Stimulated activated CD8-positive, alpha-beta memory T cell treated with anti-CD3 and anti-CD28 coated beads, Interleukin-7, amount 100 ng/mL, for 4 hours (primary cell): ENCODE data around the gene ST6GALNAC3.

ENCODE experiments used
- DNase-seq, 2 donors: peaks; one replicate each; pipeline ENCODE4 v3.0.0-alpha.2; 2020; ENCODE audit warnings: low read depth in 2 of 2

The ST6GALNAC3 gene

DNA sequence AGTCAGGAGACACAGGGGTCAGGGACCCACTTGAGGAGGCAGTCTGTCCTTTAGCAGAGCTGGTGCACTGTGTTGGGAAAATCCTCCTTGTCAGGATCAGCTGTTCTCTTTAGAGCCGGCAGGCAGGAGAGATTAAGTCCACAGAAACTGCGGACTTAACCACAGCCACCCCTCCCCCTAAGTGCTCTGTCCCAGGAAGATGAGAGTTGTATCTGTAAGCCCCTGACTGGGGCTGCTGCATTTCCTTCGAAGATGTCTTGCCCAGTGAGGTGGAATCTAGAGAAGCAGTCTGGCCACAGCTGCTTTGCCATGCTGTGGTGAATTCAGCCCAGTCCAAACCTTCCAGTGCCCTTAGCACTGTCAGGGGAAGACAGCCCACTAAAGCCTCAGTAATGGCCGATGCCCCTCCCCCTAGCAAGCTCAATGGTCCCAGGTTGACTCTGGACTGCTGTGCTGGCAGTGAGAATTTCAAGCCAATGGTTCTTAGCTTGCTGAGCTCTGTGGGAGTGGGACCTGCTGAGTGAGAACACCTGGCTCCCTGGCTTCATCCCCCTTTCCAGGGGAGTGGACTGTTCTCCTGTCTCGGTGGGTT is 172.8 kb downstream of the ST6GALNAC3 start:
- DNase-seq, result no peak

DNA sequence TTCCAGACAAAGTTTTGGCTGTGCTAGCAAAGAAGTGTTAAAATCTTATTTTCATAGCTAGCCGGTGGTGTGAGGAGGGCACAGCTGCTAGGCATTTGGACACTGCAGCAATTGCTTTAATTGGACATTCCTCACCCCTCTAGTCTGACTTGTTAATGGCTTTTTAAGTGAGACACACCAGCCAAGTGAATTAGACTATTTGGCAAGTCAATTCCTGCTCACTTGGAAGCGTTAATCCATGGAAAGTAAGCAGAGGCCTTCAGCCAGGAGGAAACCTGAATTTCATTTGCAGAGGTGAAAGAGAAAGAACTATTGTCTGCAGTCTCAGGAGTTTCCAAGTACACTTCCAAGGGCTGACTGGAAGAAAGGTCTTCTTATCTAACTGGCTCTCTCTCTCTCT is 175.7 kb downstream of the ST6GALNAC3 start:
- DNase-seq, result no peak

DNA sequence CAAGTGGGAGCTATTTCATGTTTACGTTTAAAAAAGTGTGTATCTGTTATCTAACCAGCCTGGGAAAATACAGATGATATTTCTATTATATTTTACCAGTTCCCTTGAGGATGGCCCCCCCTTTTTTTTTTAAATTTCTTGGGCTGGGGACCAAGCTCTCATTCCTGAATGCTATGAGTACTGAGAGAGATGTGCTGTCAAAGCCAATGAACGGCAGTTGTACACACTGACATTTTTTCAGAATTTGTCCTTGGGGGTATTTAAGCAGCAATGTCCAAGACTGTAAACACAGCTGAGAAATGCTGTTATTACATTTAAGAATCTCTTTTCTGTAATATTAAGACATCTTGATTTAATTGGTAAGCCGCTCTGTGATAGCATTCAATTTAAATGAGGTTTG is 177.9 kb downstream of the ST6GALNAC3 start:
- DNase-seq, result no peak

DNA sequence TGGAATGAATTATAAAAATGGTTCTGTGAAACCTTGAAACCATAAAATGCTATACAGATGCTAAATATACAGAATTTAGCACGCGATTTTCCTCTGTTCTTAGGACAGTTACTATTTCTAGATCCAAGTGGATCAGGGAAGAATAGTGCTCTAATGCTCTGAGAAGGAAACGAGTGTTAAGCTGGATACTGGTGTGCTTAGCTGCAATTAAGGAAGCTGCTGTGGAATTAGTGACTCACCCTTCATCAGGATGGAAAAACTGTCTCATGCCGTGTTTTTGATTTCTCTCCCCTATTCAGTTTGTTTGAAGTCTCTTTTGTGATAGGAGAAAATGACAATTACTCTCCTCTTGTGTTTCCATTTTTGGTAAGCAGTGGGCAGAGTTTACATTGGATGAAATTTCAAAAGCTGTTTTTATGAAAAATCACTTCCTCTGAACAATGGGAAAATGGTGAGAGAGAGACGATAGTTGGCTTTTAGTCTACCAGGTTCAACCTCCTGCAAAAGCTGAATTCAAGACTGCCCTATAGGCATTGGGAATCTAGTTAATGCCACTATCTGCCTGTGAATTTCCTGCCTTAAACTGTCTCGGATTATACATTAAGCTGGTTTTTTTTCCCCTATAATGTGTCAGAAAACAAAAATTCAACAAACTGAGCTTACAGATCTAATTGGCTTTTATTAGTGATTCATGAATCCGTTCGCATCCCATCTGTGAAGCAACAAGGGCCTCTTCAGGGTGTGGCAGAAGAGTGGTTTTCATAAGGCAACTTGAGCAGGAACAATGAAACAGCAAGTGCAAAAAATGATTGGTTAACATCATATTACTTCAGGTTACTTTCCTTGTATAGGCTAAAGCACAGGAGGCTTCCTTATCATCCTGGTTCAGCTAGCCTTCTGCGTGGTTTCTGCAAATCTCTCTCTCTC is 179.8 kb downstream of the ST6GALNAC3 start:
- DNase-seq, result peak in 1 of 2 donors; percentile 7

DNA sequence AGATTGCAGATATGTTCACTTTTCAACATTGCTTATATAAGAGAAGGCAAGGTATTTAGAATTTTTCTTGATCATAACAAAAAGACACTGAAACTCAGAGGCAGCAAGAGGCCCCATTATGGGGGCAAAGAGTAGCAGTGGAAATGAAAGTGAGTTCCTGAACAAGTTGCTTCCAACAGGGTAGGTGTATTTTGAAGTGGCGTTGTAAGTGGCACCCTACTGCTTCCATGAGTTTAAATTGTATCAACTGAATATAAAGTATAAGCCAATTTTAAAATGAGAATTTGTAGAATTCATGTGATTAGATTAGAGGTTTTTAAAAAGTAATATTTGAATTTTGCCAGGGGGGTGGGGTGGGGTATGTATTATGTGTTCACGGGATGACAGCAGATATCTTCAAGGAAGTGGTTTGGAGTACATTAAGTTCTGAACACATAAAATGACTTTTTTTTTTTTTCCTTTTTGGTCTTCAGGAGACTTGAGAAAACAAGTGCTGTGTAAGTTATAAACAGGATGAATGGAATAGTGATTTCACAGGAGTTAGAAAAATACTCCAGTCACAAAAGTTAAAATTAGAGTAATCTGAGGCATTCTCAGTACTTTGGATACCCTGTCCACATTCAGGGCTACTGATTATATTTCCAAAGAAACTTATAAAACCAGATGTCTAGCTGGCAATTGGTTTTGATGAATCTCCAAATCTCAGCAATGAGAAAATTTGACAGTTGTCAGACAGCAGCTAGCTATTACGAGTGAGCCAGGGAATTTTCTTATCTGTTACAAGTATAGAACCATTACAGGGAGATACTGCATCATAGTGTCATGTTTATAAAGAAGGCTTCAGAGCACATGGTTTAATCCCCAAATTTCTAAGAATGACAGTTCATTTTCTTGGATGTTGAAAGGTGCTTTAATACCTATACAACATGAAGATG is 182.0 kb downstream of the ST6GALNAC3 start:
- no peak for DNase-seq

DNA sequence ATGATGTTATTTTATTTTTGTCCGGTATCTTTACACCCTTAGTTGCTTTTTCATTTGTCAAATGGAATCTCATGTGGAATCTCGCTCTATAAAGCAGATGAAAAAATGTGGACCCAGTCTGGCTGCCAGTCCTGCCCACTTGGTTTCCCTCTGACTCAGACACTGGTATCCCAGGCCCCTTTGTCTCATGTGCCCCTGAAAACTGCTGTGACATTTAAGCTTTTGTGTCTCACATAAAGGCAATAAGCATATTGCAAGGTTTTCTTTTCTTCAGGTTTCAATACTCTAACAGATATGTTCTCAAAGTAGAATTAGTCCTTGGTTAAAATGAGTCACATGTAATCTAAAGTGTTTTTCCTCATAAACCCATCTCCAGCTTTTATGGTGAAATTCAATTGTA is 183.3 kb downstream of the ST6GALNAC3 start:
- DNase-seq, result no peak

DNA sequence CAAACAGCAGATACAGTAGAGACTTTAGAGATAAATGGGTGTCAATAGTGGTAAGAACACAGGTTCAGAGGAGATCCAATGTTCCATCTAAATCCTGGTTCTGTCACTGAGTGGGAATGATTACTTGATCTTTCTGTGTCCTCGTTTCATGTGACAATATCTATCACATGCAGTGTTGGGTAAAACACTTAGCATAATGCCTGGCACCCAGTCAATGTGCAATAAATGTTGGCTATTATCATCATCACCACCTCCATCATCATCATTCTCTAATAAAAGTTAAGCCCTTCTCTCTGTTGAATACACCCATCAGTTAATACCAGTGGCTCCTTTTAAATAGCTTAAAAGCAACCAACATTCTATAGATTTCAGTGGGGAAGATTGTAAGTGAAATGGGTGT is 184.7 kb downstream of the ST6GALNAC3 start:
- no peak for DNase-seq

DNA sequence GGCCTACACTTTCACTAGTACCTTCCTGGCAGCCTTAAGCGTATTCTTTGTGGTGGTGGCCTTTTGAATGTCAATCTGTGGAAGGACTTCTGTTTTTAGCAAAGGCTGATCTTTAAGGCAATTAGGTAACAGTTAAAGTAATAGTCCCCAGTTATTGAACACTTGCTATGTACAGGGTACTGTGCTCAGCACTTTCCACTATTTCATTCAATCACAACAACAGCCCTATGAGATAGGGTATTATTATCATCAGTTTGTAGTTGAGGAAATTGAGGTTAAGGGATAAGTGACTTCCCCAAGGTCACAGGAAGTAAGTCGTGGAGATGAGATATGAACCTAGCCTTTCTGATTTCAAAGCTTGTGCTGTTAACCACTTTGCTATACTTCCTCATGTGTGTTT is 185.7 kb downstream of the ST6GALNAC3 start:
- no peak for DNase-seq

DNA sequence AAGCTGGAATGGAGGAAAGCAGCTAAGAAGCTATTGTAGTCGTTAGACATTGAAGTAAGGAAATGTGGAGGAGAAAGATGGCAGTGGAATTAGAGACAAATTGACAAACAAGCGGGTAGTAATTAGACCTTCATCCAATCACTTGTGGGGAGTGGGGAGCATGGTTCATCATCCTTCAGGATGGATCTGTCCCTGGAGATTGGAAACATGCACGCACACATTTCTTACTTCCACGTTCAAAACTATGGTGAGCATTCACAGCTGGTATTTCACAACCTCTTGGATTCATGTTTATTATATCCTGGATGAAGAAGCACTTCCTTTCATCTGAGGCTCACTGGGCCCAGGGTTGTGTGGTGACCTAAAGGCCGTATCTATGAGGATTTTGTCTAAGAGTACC is 188.1 kb downstream of the ST6GALNAC3 start:
- no peak for DNase-seq

DNA sequence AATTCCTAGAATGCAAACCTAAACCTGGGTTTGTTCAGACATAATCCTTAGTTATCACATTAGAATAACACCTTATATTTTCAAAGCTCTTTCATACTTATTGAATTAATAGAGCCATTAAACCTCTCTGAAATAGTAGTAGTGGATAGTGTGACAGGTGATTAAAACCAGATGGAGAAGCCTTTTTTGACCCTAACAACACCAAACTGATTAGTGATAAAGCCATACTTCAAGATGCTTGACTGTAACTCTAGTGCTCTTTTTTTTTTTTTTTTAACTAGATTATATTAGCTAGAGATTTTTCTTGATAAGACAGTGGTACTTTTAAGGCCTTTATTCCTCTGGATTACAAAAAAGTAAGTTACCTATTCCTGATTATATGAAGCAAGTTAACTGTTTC is 190.1 kb downstream of the ST6GALNAC3 start:
- no peak for DNase-seq

DNA sequence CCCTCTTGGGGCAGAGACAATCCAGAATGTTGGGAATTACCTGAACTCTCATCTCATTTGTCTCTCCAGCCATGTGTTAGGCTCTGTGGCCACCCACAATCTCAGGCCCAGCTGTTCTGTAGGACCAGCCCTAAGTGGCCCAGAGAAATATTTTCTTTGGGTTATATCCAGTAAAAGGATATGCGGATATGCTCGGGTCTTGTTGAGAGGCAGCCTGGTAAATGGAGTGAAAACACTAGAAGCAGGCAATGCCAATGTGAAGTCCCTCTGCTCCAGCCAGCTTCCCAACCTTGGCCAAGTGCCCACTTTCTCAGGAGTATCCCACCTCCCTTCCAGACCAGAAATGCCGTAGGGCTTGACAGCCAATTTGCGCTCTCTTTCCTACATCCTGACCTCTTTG is 192.2 kb downstream of the ST6GALNAC3 start:
- DNase-seq, result no peak

DNA sequence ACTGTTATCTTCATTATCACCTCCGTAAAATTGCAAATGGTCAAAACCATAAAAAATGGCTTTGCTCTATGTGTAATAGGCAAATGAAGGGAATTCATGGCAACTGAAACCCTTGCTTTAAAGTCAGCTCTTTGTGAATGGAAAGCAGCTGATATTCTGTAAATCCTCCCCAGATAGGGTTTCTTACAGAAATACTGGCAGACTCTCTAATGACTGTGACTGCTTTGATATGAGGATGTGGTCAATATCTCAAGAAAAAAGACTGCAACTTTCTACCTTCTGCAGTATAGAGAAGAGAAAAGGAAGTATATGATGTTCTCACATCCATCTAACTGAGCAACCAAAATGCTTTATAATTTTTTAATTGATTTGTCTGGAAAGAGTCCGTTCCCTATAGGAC is 193.1 kb downstream of the ST6GALNAC3 start:
- no peak for DNase-seq

DNA sequence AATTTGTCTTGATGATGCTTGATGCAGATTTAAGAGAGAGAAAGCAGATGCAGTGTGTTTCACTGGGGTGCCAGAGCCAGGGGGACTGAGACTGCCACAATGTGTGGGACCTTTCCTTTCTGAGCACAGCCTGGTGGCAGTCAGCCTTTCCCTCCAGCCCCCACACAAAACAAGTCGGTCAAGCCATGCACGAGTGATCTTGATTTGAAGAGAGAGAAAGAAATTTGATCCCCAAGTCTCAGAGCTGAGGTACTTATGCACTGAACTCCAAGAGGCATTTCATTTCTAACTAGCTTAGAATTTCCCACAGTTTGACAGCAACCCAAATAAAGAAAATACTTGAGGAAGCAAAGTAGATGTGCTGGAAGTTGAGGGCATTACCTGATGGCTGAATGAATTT is 193.8 kb downstream of the ST6GALNAC3 start:
- no peak for DNase-seq

DNA sequence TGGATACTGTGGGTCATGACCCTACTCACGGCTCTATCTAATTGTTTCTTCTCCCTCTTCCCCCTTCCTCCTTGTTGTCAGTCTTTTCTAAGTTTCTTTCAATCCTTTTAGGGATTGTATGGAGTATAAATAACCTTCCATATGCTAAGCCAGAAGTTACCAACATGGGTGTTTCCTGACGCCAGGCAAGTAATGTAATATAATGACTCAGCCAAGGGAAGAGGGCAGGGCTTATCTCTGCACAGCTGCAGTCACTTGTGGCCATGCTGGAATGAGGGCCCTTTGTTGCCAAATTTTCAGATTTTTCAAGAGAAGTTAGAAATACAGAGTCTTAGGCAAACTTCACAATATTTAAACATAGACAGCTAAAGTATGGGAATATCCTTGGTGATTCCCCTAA is 194.6 kb downstream of the ST6GALNAC3 start:
- no peak for DNase-seq

DNA sequence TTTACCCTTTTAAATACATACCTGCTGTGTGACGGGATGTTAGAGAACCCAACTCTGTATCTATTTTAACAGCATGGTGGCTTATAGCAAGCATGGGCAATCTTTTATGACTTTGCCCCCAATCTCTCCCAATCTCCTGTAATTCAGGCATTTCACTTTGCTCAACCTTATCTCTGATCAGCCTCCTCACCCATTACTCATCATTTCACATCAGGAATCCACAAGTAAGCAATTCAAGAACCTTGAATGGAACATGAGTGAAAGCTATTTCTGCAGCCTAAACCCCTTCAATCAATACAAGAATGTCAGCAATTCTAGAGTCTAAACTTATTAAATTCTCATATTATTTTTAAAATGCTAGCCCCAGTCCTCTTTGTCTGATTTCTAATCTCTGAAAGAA is 199.8 kb downstream of the ST6GALNAC3 start:
- DNase-seq, result no peak

DNA sequence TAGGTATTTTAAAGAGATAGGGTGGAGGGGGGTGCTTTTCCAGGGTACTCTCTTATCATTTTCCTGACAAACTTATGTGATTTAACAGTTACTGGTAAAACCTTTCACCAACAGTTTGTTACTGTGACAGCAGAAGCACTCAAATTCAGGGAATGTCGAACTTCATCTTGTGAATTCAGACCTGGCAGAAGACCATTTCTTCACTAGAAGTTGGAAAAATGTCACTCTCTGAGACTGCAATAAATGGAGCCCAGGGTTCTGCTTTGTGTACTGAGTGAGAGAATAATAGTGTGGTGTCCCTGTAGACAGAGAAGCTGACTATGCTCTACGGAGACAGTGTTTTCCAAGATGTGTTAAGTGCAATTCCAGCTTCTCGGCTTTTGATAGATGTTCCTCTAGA is 200.2 kb downstream of the ST6GALNAC3 start:
- no peak for DNase-seq

DNA sequence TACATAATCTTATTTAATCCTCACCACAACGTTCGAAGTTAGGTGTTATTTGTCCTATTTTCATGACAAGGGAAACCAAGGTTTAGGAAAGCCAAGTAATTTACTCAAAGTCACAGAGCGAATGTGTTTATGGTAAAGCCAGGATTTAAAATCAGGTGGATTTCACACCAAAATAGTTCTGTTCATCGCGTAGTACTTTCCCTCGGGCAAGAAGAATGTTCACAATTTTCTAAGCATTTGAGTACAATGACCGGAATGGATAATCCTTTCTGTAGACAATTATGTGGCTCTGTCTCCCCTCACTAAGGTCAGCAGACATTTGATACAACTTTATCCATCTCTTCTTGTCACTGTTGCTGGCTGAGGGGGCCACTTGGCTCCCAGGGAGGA is 204.2 kb downstream of the ST6GALNAC3 start:
- DNase-seq, result no peak

DNA sequence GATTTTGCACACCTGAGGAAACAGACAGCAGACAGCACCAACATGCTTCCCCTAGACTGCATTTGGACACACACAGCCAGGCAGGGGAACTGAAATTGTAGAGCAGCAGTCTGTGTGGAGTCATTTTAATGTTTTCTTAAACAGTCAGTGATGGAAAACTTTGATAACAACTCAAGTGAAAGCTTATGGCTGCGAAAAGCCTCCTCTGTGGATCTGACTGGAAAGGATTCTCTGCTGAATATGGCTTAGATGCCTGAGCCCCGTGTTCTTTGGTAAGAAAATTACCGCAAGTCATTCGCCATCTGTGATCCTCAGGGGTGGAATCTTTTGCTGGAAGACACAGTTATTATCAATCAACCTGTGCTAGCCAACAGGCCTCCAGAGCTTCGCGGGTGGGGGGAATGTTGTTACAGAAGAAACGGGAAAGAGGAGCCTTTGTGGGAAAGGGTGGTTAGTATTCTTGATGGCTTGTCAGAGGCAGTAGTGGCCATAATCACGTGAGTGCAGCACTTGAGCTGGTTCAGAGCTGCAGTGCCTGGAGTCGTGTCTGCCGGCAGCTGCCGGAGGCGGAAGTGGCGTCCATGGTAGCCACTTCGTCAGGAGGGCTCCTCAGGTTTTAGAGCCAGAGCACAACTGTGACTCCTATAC is 204.7 kb downstream of the ST6GALNAC3 start:
- DNase-seq, result no peak

DNA sequence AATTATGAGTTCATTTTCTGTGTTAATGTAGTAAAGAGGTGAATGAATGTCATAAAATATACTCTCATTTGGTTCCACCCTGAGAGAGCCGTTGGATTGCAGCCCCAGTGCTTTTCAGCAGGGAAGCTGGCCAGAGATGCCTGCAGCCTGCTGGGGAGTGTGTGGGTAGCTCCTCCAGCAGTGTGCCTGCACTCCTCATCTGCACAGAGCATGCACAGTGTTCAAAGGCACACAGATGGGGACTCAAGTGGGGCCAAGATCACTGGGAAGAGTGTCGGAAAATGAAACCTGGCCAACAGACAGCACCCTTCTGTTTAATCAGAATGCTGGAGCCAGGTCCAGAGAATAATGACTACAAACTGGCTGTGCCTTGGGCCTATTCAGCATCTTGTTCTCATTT is 206.8 kb downstream of the ST6GALNAC3 start:
- no peak for DNase-seq

DNA sequence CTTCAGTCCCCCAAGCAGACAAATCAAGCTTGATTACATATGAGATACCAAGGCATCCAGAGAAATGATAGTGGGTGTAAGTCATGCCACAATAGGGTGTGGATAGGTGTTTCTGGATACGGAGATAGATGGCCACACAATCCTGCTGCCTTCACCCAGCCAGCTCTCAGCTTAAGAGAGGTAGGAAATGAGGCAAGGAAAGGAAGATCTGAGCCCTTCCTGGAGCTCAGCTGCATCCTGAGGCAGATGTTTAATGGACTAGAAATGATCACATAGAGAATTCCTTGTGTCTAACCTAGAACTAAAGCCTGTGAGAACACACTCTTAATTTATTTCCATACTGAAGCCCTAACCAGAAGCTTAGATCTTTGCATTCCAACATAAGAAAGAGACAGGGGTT is 210.3 kb downstream of the ST6GALNAC3 start:
- no peak for DNase-seq

DNA sequence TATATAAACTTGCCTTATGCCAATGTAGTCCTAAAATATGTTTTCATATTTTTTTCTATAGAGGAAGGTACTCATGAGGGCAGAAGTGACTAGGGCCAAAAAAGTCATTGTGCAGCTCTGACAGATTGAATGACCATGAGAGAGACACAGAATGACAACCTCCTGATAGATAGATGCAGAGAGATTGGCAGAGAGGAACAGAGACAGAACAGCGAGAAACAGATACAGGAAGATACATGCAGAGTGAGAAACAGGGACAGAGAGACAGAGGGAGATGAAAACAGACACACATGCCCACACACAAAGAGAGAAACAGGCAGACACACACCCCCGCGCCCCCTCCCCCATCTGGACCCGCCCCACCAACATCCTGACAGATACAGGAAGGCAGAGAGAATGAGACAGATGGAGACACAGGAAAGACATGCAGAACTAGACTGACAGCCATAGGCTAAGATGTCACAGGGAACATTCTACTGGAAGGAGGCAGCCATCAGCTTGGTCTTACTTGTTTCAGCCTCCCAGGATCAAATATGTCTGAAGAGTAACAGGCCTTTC is 211.1 kb downstream of the ST6GALNAC3 start:
- peak in 1 of 2 donors; percentile 7 for DNase-seq

DNA sequence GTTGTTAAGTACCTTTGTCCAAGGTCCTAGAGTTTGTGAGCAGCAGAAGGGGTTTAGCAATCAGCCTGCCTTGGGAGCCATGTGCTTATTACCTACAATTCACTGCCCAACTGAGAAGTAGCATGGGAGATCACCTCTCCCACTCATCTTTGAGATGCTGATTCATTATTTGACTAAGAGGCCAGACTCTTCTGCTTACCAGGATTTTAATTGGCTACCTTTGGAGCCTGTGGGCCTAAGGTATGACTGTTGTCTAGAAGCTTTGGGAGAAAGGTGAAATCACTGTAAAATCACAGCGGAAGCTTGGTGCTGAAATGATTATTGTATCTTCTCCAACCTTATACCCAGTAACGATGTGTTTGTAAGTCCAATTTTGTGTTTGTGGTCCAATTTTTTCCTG is 213.4 kb downstream of the ST6GALNAC3 start:
- no peak for DNase-seq
